ENCODE results near the gene MCF2L.
"Not testable (repeated sequence)": the region's sequence is repeated elsewhere in the genome, so short reads cannot be mapped to it uniquely, and the experiment has no call there.

Gene MCF2L

GRCh38 chr13:113015826-113016525, 47.0 kb downstream of the MCF2L start:
- DNase-seq (ENCODE audit: low read depth in 2 of 2) = no peak

GRCh38 chr13:113016526-113017295, 47.7 kb downstream of the MCF2L start:
- no peak for DNase-seq (ENCODE audit: low read depth in 2 of 2)

GRCh38 chr13:113017506-113018215, 48.6 kb downstream of the MCF2L start:
- no peak for DNase-seq (ENCODE audit: low read depth in 2 of 2)

GRCh38 chr13:113018676-113019465, 49.9 kb downstream of the MCF2L start:
- no peak for DNase-seq (ENCODE audit: low read depth in 2 of 2)

- no peak for DNase-seq (ENCODE audit: low read depth in 2 of 2)
These were observed 51.5 kb downstream of the MCF2L start for GRCh38 chr13:113020323-113021080.

- no peak for DNase-seq (ENCODE audit: low read depth in 2 of 2)
These were observed 52.4 kb downstream of the MCF2L start for GRCh38 chr13:113021391-113021790.

GRCh38 chr13:113021811-113022210, 52.8 kb downstream of the MCF2L start:
- no peak for DNase-seq (ENCODE audit: low read depth in 2 of 2)

- no peak for DNase-seq (ENCODE audit: low read depth in 2 of 2)
These were observed 53.4 kb downstream of the MCF2L start for GRCh38 chr13:113022391-113022744.

GRCh38 chr13:113022745-113023574, 53.9 kb downstream of the MCF2L start:
- DNase-seq (ENCODE audit: low read depth in 2 of 2) = no peak

GRCh38 chr13:113023694-113024430, 54.8 kb downstream of the MCF2L start:
- no peak for DNase-seq (ENCODE audit: low read depth in 2 of 2)

GRCh38 chr13:113024466-113024865, 55.5 kb downstream of the MCF2L start:
- no peak for DNase-seq (ENCODE audit: low read depth in 2 of 2)

- no peak for DNase-seq (ENCODE audit: low read depth in 2 of 2)
These were observed 57.4 kb downstream of the MCF2L start for GRCh38 chr13:113026391-113026910.

- no peak for DNase-seq (ENCODE audit: low read depth in 2 of 2)
These were observed 58.1 kb downstream of the MCF2L start for GRCh38 chr13:113027095-113027494.

- no peak for DNase-seq (ENCODE audit: low read depth in 2 of 2)
These were observed 58.6 kb downstream of the MCF2L start for GRCh38 chr13:113027566-113027965.

GRCh38 chr13:113028336-113029060, 59.5 kb downstream of the MCF2L start:
- DNase-seq (ENCODE audit: low read depth in 2 of 2) = no peak

GRCh38 chr13:113029061-113029445, 60.0 kb downstream of the MCF2L start:
- DNase-seq (ENCODE audit: low read depth in 2 of 2) = no peak

GRCh38 chr13:113029487-113030258, 60.7 kb downstream of the MCF2L start:
- DNase-seq (ENCODE audit: low read depth in 2 of 2) = no peak

- not testable (repeated sequence) for DNase-seq (ENCODE audit: low read depth in 2 of 2)
These were observed 61.2 kb downstream of the MCF2L start for GRCh38 chr13:113030259-113030640.
